ENCODE data around the gene DNAL1.

The DNAL1 gene

GRCh38 chr14:73717711-73718417, 73.1 kb downstream of the DNAL1 start:
- TF ChIP-seq CTCF (conservative IDR thresholded peaks at IDR 0.05; ENCODE audit: low read depth, low read length) = no peak
- DNase-seq (ENCODE audit: low read depth) = peak; percentile 65
- H3K4me3 ChIP-seq (ENCODE audit: low read depth, low read length) = no peak overlapping the region

GRCh38 chr14:73718418-73719251, 73.8 kb downstream of the DNAL1 start:
- DNase-seq (ENCODE audit: low read depth) = no peak
- TF ChIP-seq CTCF (conservative IDR thresholded peaks at IDR 0.05; ENCODE audit: low read depth, low read length) = no peak
- no peak overlapping the region for H3K4me3 ChIP-seq (ENCODE audit: low read depth, low read length)

DNA sequence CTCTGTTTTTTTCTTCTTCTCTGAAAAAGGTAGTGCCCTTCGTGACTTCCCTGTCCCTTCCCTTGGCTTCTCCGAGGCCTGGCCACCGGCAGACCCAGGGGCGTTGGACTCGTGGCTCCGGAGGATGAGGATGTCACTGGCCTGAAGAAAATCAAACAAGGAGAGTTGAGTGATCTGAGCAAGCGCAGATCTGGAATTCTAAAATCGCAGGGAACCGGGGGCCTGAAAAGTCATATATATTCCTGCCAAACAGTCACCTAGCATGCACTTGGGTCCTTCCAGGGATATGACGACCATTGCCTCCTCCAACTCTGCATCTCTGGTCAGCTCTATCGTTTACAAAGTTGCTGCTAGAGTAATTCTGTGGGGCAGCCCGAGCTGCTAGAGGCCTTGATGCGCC, 74.6 kb downstream of the DNAL1 start:
- H3K4me3 ChIP-seq (ENCODE audit: low read depth, low read length) = no peak overlapping the region
- no peak for DNase-seq (ENCODE audit: low read depth)
- TF ChIP-seq CTCF (conservative IDR thresholded peaks at IDR 0.05; ENCODE audit: low read depth, low read length) = no peak

DNA sequence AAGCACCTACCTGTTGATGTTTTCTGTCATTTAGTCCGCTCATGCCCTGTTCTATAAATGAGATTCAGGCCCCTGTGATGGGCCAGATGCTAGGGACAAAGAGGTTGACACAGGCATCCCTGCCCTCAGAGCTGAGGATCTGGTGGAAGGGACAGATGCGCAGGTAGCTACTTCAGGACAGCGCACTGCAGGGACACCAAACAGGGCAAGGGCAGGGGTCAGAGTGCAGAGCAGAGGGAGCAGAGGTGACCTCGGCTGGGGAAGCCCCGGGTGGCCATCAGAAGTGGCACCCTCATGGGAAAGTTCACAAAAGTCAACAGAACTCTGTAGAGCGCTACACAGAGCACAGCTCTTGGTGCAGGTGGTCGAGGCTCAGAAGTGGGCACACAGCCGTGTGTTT, 75.0 kb downstream of the DNAL1 start:
- no peak for DNase-seq (ENCODE audit: low read depth)
- no peak for TF ChIP-seq CTCF (conservative IDR thresholded peaks at IDR 0.05; ENCODE audit: low read depth, low read length)
- no peak overlapping the region for H3K4me3 ChIP-seq (ENCODE audit: low read depth, low read length)

DNA sequence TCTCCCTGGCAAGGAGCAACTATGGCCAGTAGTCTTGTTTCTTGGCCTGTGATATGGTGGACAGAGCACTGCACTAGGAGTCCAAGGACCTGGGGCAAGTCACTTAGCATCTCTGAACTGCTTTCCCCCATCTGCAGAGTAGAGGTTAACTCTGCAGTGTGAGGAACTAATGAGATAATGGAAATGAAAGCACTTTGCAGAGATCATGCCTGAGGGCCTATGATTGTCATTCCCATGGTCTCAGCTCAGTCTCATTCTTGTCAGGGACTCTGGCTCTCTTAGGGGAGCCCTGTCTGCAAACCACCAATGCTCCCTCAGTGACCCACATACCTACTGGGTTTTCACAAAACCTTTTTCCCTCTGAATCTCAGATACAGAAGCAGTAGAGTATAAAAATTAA, 75.8 kb downstream of the DNAL1 start:
- TF ChIP-seq CTCF (conservative IDR thresholded peaks at IDR 0.05; ENCODE audit: low read depth, low read length) = no peak

GRCh38 chr14:73721101-73721821, 76.5 kb downstream of the DNAL1 start:
- DNase-seq (ENCODE audit: low read depth) = no peak
- TF ChIP-seq CTCF (conservative IDR thresholded peaks at IDR 0.05; ENCODE audit: low read depth, low read length) = no peak

More for the DNA sequence above, 75.8 kb downstream of the DNAL1 start:
- no peak overlapping the region for H3K4me3 ChIP-seq (ENCODE audit: low read depth, low read length)
- DNase-seq (ENCODE audit: low read depth) = no peak

More at GRCh38 chr14:73721101-73721821, 76.5 kb downstream of the DNAL1 start:
- H3K4me3 ChIP-seq (ENCODE audit: low read depth, low read length) = no peak overlapping the region
